C4-2B (cell line): ENCODE data around the gene SLC2A6.

Experiments used
- CTCF ChIP-seq: fragments of 450-650 bp; conservative IDR thresholded peaks from 2 replicates; pipeline ENCODE4 v1.5.1; 2017; ENCODE audit warnings: mild to moderate bottlenecking
- ZFX ChIP-seq: fragments of 450-650 bp; IDR thresholded peaks from 2 replicates; pipeline ENCODE4 v1.6.1; 2017

- no peak for TF ChIP-seq CTCF
- no peak for TF ChIP-seq ZFX
Measured at GRCh38 chr9:133474853-133475252, 4.0 kb downstream of the SLC2A6 start.
